ENCODE data around the gene CCDC28B.

CCDC28B gene

GRCh38 chr1:32195531-32195930 lies 4.9 kb upstream of the CCDC28B start:
- no peak for DNase-seq

GRCh38 chr1:32195972-32196823 lies 4.2 kb upstream of the CCDC28B start:
- DNase-seq, result no peak

GRCh38 chr1:32197074-32197473 lies 3.3 kb upstream of the CCDC28B start:
- DNase-seq, result no peak

GRCh38 chr1:32197837-32198236 lies 2.6 kb upstream of the CCDC28B start:
- DNase-seq, result no peak

GRCh38 chr1:32198237-32199042 lies 2.0 kb upstream of the CCDC28B start:
- no peak for DNase-seq

- DNase-seq, result no peak
Measured at GRCh38 chr1:32199043-32199716, 1.2 kb upstream of the CCDC28B start.

GRCh38 chr1:32199717-32200072 lies 700 bp upstream of the CCDC28B start:
- no peak for DNase-seq

GRCh38 chr1:32201011-32201855 lies 838 bp downstream of the CCDC28B start:
- DNase-seq, result peak; percentile 60

- DNase-seq, result no peak
Measured at GRCh38 chr1:32204943-32205361, 4.6 kb downstream of the CCDC28B start.

GRCh38 chr1:32205401-32206370 lies 5.3 kb downstream of the CCDC28B start, which contains the start of gene IQCC:
Gene IQCC (plus strand): TSS chr1:32205671. CDS start chr1:32205682, 11 bp downstream.
- peak; percentile 75 for DNase-seq

GRCh38 chr1:32208469-32208868 lies 8.1 kb downstream of the CCDC28B start:
- DNase-seq, result no peak

GRCh38 chr1:32208891-32209328 lies 8.5 kb downstream of the CCDC28B start, which contains the start of gene DCDC2B:
Gene DCDC2B (plus strand): TSS chr1:32209089. CDS start chr1:32209094, 5 bp downstream.
- DNase-seq, result peak; percentile 30

GRCh38 chr1:32215629-32216480 lies 15.5 kb downstream of the CCDC28B start:
- DNase-seq, result peak; percentile 59

GRCh38 chr1:32216566-32216965 lies 16.2 kb downstream of the CCDC28B start:
- DNase-seq, result no peak

- peak; percentile 36 for DNase-seq
Measured at GRCh38 chr1:32219022-32219421, 18.6 kb downstream of the CCDC28B start.

- no peak for DNase-seq
Measured at GRCh38 chr1:32220746-32221580, 20.6 kb downstream of the CCDC28B start.

GRCh38 chr1:32221581-32221979 lies 21.2 kb downstream of the CCDC28B start:
- no peak for DNase-seq

- DNase-seq, result peak; percentile 89
Measured at GRCh38 chr1:32221980-32222755, 21.8 kb downstream of the CCDC28B start, which contains the start of the genes EIF3I and TMEM234. Gene EIF3I (plus strand): TSS chr1:32222407. CDS start chr1:32222442, 35 bp downstream. Gene TMEM234 (minus strand): TSS chr1:32222353. CDS start chr1:32222322, 31 bp downstream.

Data from fibroblast of skin of right quadriceps (primary cell).